ENCODE measurements around the gene LDLRAD4.

DNA sequence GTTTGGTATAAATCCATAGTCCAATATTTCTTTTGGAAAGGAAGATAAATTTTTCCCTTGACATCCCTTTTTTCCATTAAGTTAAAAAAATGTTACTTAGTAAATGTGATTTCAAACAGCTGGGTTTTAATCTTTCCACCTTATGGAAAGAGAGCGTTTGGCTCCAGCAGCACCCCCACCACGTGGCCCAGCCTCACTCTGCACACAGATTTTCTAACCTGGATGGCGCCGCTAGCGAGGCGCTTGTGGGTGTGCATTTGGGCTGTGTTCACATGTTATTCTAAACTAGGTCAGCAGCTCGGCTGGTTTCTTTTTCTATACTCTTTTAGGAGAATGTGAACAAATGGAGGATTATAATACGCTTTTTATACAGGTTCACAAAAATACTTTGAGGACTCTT, 218.0 kb downstream of the LDLRAD4 start:
- TF ChIP-seq, protein P1, sequence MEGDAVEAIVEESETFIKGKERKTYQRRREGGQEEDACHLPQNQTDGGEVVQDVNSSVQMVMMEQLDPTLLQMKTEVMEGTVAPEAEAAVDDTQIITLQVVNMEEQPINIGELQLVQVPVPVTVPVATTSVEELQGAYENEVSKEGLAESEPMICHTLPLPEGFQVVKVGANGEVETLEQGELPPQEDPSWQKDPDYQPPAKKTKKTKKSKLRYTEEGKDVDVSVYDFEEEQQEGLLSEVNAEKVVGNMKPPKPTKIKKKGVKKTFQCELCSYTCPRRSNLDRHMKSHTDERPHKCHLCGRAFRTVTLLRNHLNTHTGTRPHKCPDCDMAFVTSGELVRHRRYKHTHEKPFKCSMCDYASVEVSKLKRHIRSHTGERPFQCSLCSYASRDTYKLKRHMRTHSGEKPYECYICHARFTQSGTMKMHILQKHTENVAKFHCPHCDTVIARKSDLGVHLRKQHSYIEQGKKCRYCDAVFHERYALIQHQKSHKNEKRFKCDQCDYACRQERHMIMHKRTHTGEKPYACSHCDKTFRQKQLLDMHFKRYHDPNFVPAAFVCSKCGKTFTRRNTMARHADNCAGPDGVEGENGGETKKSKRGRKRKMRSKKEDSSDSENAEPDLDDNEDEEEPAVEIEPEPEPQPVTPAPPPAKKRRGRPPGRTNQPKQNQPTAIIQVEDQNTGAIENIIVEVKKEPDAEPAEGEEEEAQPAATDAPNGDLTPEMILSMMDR (conservative IDR thresholded peaks at IDR 0.05; ENCODE audit: low read depth in 2 of 2), result no peak
- TF ChIP-seq POLR2AphosphoS5 (IDR thresholded peaks at IDR 0.05; ENCODE audit: low read depth) (no peak), EZH2 (IDR thresholded peaks at IDR 0.05; ENCODE audit: low read depth, unreplicated experiment) (no peak), JUNB (IDR thresholded peaks at IDR 0.05; ENCODE audit: unreplicated experiment) (no peak), EZH2phosphoT487 (IDR thresholded peaks at IDR 0.05; ENCODE audit: unreplicated experiment) (no peak), ZNF331 (CRISPR knock-in tag; IDR thresholded peaks at IDR 0.05; ENCODE audit: low read depth) (no peak), NANOG (IDR thresholded peaks at IDR 0.05; ENCODE audit: borderline replicate concordance) (no peak)
- TF ChIP-seq, protein P2, sequence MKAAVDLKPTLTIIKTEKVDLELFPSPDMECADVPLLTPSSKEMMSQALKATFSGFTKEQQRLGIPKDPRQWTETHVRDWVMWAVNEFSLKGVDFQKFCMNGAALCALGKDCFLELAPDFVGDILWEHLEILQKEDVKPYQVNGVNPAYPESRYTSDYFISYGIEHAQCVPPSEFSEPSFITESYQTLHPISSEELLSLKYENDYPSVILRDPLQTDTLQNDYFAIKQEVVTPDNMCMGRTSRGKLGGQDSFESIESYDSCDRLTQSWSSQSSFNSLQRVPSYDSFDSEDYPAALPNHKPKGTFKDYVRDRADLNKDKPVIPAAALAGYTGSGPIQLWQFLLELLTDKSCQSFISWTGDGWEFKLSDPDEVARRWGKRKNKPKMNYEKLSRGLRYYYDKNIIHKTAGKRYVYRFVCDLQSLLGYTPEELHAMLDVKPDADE (IDR thresholded peaks at IDR 0.05), result no peak
- TF ChIP-seq, protein P3, sequence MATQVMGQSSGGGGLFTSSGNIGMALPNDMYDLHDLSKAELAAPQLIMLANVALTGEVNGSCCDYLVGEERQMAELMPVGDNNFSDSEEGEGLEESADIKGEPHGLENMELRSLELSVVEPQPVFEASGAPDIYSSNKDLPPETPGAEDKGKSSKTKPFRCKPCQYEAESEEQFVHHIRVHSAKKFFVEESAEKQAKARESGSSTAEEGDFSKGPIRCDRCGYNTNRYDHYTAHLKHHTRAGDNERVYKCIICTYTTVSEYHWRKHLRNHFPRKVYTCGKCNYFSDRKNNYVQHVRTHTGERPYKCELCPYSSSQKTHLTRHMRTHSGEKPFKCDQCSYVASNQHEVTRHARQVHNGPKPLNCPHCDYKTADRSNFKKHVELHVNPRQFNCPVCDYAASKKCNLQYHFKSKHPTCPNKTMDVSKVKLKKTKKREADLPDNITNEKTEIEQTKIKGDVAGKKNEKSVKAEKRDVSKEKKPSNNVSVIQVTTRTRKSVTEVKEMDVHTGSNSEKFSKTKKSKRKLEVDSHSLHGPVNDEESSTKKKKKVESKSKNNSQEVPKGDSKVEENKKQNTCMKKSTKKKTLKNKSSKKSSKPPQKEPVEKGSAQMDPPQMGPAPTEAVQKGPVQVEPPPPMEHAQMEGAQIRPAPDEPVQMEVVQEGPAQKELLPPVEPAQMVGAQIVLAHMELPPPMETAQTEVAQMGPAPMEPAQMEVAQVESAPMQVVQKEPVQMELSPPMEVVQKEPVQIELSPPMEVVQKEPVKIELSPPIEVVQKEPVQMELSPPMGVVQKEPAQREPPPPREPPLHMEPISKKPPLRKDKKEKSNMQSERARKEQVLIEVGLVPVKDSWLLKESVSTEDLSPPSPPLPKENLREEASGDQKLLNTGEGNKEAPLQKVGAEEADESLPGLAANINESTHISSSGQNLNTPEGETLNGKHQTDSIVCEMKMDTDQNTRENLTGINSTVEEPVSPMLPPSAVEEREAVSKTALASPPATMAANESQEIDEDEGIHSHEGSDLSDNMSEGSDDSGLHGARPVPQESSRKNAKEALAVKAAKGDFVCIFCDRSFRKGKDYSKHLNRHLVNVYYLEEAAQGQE (IDR thresholded peaks at IDR 0.05; ENCODE audit: unreplicated experiment), result no peak
- TF ChIP-seq, protein P4, sequence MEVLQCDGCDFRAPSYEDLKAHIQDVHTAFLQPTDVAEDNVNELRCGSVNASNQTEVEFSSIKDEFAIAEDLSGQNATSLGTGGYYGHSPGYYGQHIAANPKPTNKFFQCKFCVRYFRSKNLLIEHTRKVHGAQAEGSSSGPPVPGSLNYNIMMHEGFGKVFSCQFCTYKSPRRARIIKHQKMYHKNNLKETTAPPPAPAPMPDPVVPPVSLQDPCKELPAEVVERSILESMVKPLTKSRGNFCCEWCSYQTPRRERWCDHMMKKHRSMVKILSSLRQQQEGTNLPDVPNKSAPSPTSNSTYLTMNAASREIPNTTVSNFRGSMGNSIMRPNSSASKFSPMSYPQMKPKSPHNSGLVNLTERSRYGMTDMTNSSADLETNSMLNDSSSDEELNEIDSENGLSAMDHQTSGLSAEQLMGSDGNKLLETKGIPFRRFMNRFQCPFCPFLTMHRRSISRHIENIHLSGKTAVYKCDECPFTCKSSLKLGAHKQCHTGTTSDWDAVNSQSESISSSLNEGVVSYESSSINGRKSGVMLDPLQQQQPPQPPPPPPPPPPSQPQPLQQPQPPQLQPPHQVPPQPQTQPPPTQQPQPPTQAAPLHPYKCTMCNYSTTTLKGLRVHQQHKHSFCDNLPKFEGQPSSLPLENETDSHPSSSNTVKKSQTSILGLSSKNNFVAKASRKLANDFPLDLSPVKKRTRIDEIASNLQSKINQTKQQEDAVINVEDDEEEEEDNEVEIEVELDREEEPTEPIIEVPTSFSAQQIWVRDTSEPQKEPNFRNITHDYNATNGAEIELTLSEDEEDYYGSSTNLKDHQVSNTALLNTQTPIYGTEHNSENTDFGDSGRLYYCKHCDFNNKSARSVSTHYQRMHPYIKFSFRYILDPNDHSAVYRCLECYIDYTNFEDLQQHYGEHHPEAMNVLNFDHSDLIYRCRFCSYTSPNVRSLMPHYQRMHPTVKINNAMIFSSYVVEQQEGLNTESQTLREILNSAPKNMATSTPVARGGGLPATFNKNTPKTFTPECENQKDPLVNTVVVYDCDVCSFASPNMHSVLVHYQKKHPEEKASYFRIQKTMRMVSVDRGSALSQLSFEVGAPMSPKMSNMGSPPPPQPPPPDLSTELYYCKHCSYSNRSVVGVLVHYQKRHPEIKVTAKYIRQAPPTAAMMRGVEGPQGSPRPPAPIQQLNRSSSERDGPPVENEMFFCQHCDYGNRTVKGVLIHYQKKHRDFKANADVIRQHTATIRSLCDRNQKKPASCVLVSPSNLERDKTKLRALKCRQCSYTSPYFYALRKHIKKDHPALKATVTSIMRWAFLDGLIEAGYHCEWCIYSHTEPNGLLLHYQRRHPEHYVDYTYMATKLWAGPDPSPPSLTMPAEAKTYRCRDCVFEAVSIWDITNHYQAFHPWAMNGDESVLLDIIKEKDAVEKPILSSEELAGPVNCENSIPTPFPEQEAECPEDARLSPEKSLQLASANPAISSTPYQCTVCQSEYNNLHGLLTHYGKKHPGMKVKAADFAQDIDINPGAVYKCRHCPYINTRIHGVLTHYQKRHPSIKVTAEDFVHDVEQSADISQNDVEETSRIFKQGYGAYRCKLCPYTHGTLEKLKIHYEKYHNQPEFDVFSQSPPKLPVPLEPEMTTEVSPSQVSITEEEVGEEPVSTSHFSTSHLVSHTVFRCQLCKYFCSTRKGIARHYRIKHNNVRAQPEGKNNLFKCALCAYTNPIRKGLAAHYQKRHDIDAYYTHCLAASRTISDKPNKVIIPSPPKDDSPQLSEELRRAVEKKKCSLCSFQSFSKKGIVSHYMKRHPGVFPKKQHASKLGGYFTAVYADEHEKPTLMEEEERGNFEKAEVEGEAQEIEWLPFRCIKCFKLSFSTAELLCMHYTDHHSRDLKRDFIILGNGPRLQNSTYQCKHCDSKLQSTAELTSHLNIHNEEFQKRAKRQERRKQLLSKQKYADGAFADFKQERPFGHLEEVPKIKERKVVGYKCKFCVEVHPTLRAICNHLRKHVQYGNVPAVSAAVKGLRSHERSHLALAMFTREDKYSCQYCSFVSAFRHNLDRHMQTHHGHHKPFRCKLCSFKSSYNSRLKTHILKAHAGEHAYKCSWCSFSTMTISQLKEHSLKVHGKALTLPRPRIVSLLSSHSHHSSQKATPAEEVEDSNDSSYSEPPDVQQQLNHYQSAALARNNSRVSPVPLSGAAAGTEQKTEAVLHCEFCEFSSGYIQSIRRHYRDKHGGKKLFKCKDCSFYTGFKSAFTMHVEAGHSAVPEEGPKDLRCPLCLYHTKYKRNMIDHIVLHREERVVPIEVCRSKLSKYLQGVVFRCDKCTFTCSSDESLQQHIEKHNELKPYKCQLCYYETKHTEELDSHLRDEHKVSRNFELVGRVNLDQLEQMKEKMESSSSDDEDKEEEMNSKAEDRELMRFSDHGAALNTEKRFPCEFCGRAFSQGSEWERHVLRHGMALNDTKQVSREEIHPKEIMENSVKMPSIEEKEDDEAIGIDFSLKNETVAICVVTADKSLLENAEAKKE (CRISPR knock-in tag; IDR thresholded peaks at IDR 0.05), result no peak

All from GM23338 (cell line).